Uterus (tissue), 2 donors: ENCODE measurements around the gene TRAFD1.

Experiments used
- CTCF ChIP-seq, 4 experiments: fragments of 200-600 bp in 2 of 4; fragments of 450-650 bp in 2 of 4; sonication (generic) in 2 of 4; IDR thresholded peaks; one replicate each; pipeline ENCODE4 v1.5.1; 2016 to 2019; ENCODE audit warnings: antibody characterized with exemption in 4 of 4, mild to moderate bottlenecking in 2 of 4, moderate library complexity in 1 of 4
- POLR2A ChIP-seq, 2 donors: fragments of 450-650 bp; IDR thresholded peaks; one replicate each; pipeline ENCODE4 v1.6.1; 2016; ENCODE audit warnings: antibody characterized with exemption in 2 of 2, mild to moderate bottlenecking in 1 of 2, moderate library complexity in 1 of 2

DNA sequence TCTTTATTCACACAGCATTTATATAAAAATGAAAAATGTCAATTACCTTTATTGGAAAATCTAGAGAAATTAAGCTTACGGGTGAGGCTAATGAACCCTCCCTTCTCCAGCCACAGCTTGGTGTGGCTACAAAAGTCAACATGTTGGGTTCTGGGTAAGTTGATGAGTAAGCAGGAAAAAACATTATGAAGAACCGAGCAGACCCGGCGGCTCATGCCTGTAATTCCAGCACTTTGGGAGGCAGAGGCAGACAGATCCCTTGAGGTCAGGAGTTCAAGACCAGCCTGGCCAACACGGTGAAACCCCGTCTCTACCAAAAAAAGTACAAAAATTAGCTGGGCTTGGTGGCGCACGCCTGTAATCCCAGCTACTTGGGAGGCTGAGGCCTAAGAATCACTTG is 27.7 kb upstream of the TRAFD1 start:
- TF ChIP-seq CTCF (IDR thresholded peaks at IDR 0.05) (no peak), POLR2A (IDR thresholded peaks at IDR 0.05) (no peak)
